H9 (cell line): ENCODE measurements around the gene CTBS. TPM values are rescaled to one million over a fixed set of nuclear protein-coding genes. Genes with fewer than 3 reads are reported as not detected.

Experiments
- DNase-seq: peaks from one replicate; pipeline ENCODE4 v3.0.0-alpha.2; 2017
- H2AFZ ChIP-seq: one replicate; pipeline ENCODE4 v1.6.1; 2013; ENCODE audit warnings: mild to moderate bottlenecking, low read length, control low read depth, moderate library complexity
- H2AK5ac ChIP-seq: 2 replicates; pipeline ENCODE4 v1.6.1; 2013; ENCODE audit warnings: low read length, control low read depth, mixed read lengths; ENCODE audit not compliant: insufficient read length
- H2BK120ac ChIP-seq: one replicate; pipeline ENCODE4 v1.6.1; 2013; ENCODE audit warnings: low read depth, mild to moderate bottlenecking, low read length, control low read depth, inconsistent platforms; ENCODE audit not compliant: poor library complexity, severe bottlenecking
- H2BK12ac ChIP-seq: 2 replicates; pipeline ENCODE4 v1.6.1; 2013; ENCODE audit warnings: low read length, control low read depth, mixed read lengths, low read depth; ENCODE audit not compliant: insufficient read length
- H2BK15ac ChIP-seq: 2 replicates; pipeline ENCODE4 v1.6.1; 2013; ENCODE audit warnings: low read depth, low read length, control low read depth
- H2BK20ac ChIP-seq: one replicate; pipeline ENCODE4 v1.6.1; 2013; ENCODE audit warnings: low read depth, mild to moderate bottlenecking, low read length, control low read depth, inconsistent platforms; ENCODE audit not compliant: poor library complexity, severe bottlenecking
- H2BK5ac ChIP-seq: 2 replicates; pipeline ENCODE4 v1.6.1; 2013; ENCODE audit warnings: low read length, control low read depth, mixed read lengths; ENCODE audit not compliant: insufficient read length
- H3K14ac ChIP-seq: 2 replicates; pipeline ENCODE4 v1.6.1; 2013; ENCODE audit warnings: low read length, control low read depth; ENCODE audit not compliant: insufficient read depth
- H3K18ac ChIP-seq: 2 replicates; pipeline ENCODE4 v1.6.1; 2013; ENCODE audit warnings: low read depth, mild to moderate bottlenecking, mixed read lengths, low read length, control low read depth; ENCODE audit not compliant: insufficient read length
- H3K23ac ChIP-seq: 2 replicates; pipeline ENCODE4 v1.6.1; 2013; ENCODE audit warnings: low read length, control low read depth, mixed read lengths, low read depth; ENCODE audit not compliant: insufficient read length
- H3K23me2 ChIP-seq: 2 replicates; pipeline ENCODE4 v1.6.1; 2013; ENCODE audit warnings: low read depth, mild to moderate bottlenecking, mixed read lengths, low read length, control low read depth; ENCODE audit not compliant: insufficient read length, poor library complexity, severe bottlenecking
- H3K27ac ChIP-seq: 2 replicates; pipeline ENCODE4 v1.5.1; 2013; ENCODE audit warnings: low read length, control low read depth, mixed read lengths, low read depth; ENCODE audit not compliant: insufficient read length
- H3K27me3 ChIP-seq: 2 replicates; pipeline ENCODE4 v1.6.1; 2013; ENCODE audit warnings: low read length, control low read depth, inconsistent platforms; ENCODE audit not compliant: insufficient read depth
- H3K4ac ChIP-seq: 2 replicates; pipeline ENCODE4 v1.6.1; 2013; ENCODE audit warnings: low read depth, mild to moderate bottlenecking, control low read depth, inconsistent platforms, low read length, moderate library complexity
- H3K4me1 ChIP-seq: 2 replicates; pipeline ENCODE4 v1.6.1; 2013; ENCODE audit warnings: low read length, control low read depth, inconsistent platforms; ENCODE audit not compliant: insufficient read depth
- H3K4me2 ChIP-seq: 2 replicates; pipeline ENCODE4 v1.6.1; 2013; ENCODE audit warnings: low read length, control low read depth, mixed read lengths; ENCODE audit not compliant: insufficient read length, insufficient read depth
- H3K56ac ChIP-seq: 2 replicates; pipeline ENCODE4 v1.6.1; 2013; ENCODE audit warnings: low read depth, mild to moderate bottlenecking, mixed read lengths, low read length, control low read depth; ENCODE audit not compliant: insufficient read length
- H3K79me1 ChIP-seq: 2 replicates; pipeline ENCODE4 v1.6.1; 2013; ENCODE audit warnings: low read depth, mild to moderate bottlenecking, moderate library complexity, low read length, control low read depth, inconsistent platforms; ENCODE audit not compliant: insufficient read depth, poor library complexity, severe bottlenecking
- H3K79me2 ChIP-seq: 2 replicates; pipeline ENCODE4 v1.6.1; 2013; ENCODE audit warnings: low read length, control low read depth, inconsistent platforms; ENCODE audit not compliant: insufficient read depth
- H3K9ac ChIP-seq: 2 replicates; pipeline ENCODE4 v1.6.1; 2013; ENCODE audit warnings: low read length, control low read depth, mixed read lengths; ENCODE audit not compliant: insufficient read length; ENCODE audit errors: extremely low read depth
- H3K9me3 ChIP-seq: one replicate; pipeline ENCODE4 v1.6.1; 2013; ENCODE audit warnings: low read depth, low read length, inconsistent platforms; ENCODE audit not compliant: control insufficient read depth
- H3T11ph ChIP-seq: one replicate; pipeline ENCODE4 v1.6.1; 2013; ENCODE audit warnings: mild to moderate bottlenecking, low read length, control low read depth, inconsistent platforms
- H4K20me1 ChIP-seq: one replicate; pipeline ENCODE4 v1.6.1; 2013; ENCODE audit not compliant: control insufficient read depth, insufficient read length, insufficient read depth
- H4K5ac ChIP-seq: 2 replicates; pipeline ENCODE4 v1.6.1; 2013; ENCODE audit warnings: low read depth, mild to moderate bottlenecking, mixed read lengths, low read length, control low read depth; ENCODE audit not compliant: insufficient read length
- H4K8ac ChIP-seq: replicated peaks from 2 replicates; pipeline ENCODE4 v1.6.1; 2013; ENCODE audit warnings: low read length, control low read depth, mixed read lengths, low read depth; ENCODE audit not compliant: insufficient read length
- H4K91ac ChIP-seq: 2 replicates; pipeline ENCODE4 v1.6.1; 2013; ENCODE audit warnings: low read depth, mild to moderate bottlenecking, moderate library complexity, mixed read lengths, low read length, control low read depth; ENCODE audit not compliant: insufficient read length
- H3K27ac Mint-ChIP-seq, 3 experiments: 2 replicates in 2 of 3; 3 replicates in 1 of 3; pipeline ENCODE4 v1.8.0; 2020 to 2021; ENCODE audit warnings: mixed read lengths in 3 of 3, mild to moderate bottlenecking in 1 of 3, moderate library complexity in 1 of 3
- H3K27me3 Mint-ChIP-seq: 2 replicates; pipeline ENCODE4 v1.8.0; 2021; ENCODE audit warnings: low read depth, mild to moderate bottlenecking, moderate library complexity, mixed read lengths
- H3K36me3 Mint-ChIP-seq, 3 experiments: 2 replicates in 2 of 3; 3 replicates in 1 of 3; pipeline ENCODE4 v1.8.0; 2020 to 2021; ENCODE audit warnings: low read depth in 3 of 3, mixed read lengths in 3 of 3; ENCODE audit not compliant: insufficient read depth in 1 of 3
- H3K4me1 Mint-ChIP-seq, 2 experiments: 2 replicates each; pipeline ENCODE4 v1.8.0; 2020; ENCODE audit warnings: mixed read lengths in 2 of 2
- H3K4me3 Mint-ChIP-seq, 2 experiments: 2 replicates in 1 of 2; 3 replicates in 1 of 2; pipeline ENCODE4 v1.8.0; 2020 to 2021; ENCODE audit warnings: mild to moderate bottlenecking in 2 of 2, mixed read lengths in 2 of 2, moderate library complexity in 1 of 2
- H3K9me3 Mint-ChIP-seq, 2 experiments: 2 replicates in 1 of 2; 3 replicates in 1 of 2; pipeline ENCODE4 v1.8.0; 2020; ENCODE audit warnings: mild to moderate bottlenecking in 2 of 2, mixed read lengths in 2 of 2, moderate library complexity in 1 of 2
- CTCF ChIP-seq: fragments of 200-600 bp; sonication (generic); conservative IDR thresholded peaks from 3 replicates; pipeline ENCODE4 v1.8.0; 2021; ENCODE audit warnings: antibody characterized with exemption, mild to moderate bottlenecking
- WGBS: extraction: QIAGEN DNeasy Blood & Tissue Kit; methylation state at CpG from one replicate; pipeline ENCODE4 v1.1.7; 2013; ENCODE audit warnings: missing lambda C conversion rate, low lambda C conversion rate, mixed read lengths; ENCODE audit not compliant: insufficient read length; ENCODE audit errors: extremely low coverage; 5-methylcytosine and 5-hydroxymethylcytosine counted together
- total RNA-seq: library from RNA; stranded (reverse); gene quantifications from 2 replicates; pipeline ENCODE4 v1.2.1, GENCODE V29; 2021

CTBS gene
- total RNA-seq, 1 experiment from 2014 or later, result 2.8 TPM

- H3K36me3 Mint-ChIP-seq, result no peaks in the 10 kb centered on the region
These were observed 23.4 kb downstream of the CTBS start for GRCh38 chr1:84550826-84551225.

More at GRCh38 chr1:84550826-84551225, 23.4 kb downstream of the CTBS start:
- H4K20me1 ChIP-seq, result no peaks in the 10 kb centered on the region
- Mint-ChIP-seq H3K4me1 (no peaks in the 10 kb centered on the region), H3K27me3 (no peaks in the 10 kb centered on the region), H3K4me3 (no peak overlapping the region), H3K9me3 (no peaks in the 10 kb centered on the region), H3K27ac (no peak overlapping the region)
- H2BK20ac ChIP-seq, result no peak overlapping the region
- no peak overlapping the region for H3K23ac ChIP-seq
- H3K4me1 ChIP-seq, result no peaks in the 10 kb centered on the region
- no peak overlapping the region for H3T11ph ChIP-seq
- H3K23me2 ChIP-seq, result no peaks in the 10 kb centered on the region
- H3K79me1 ChIP-seq, result no peaks in the 10 kb centered on the region
- no peak overlapping the region for H3K27ac ChIP-seq
- H2BK12ac ChIP-seq, result no peak overlapping the region
- H2BK120ac ChIP-seq, result no peak overlapping the region
- no peaks in the 10 kb centered on the region for H3K27me3 ChIP-seq
- no peak overlapping the region for H2BK5ac ChIP-seq
- no peak overlapping the region for H2AFZ ChIP-seq
- no peak overlapping the region for H3K4ac ChIP-seq
- no peak overlapping the region for H3K14ac ChIP-seq
- H3K56ac ChIP-seq, result no peak overlapping the region
- no peak for TF ChIP-seq CTCF
- no peak overlapping the region for H4K8ac ChIP-seq
- no peak overlapping the region for H4K91ac ChIP-seq
- no peak overlapping the region for H3K18ac ChIP-seq
- no peak overlapping the region for H2AK5ac ChIP-seq
- no peak overlapping the region for H3K4me2 ChIP-seq
- H3K9ac ChIP-seq, result no peak overlapping the region
- no peak overlapping the region for H2BK15ac ChIP-seq
- no peak for DNase-seq
- no peaks in the 10 kb centered on the region for H3K79me2 ChIP-seq
- no peaks in the 10 kb centered on the region for H3K9me3 ChIP-seq
- H4K5ac ChIP-seq, result no peak overlapping the region
- WGBS, result no CpG with 5 or more reads among the region's 2 CpGs
